ENCODE data around the gene RPL10L. TPM values are rescaled to one million over a fixed set of nuclear protein-coding genes. Genes with fewer than 3 reads are reported as not detected.
A peak's percentile ranks its signal among the peaks of the same experiment; 100 is the strongest.

The RPL10L gene
- total RNA-seq (2021; fragmentation: NEBNext Ultra II Directional; extraction: Animal tissue kit (Norgen Biotek cat#: 25700)) (not detected in 2 replicates), polyA plus RNA-seq (2011; rRNA removed) (not detected in 2 replicates), polyA minus RNA-seq (2011; rRNA and poly(A)+ RNA removed) (not detected in 2 replicates)
- polyA plus RNA-seq (2011; cell fraction: cytosol; rRNA removed): not detected
- polyA plus RNA-seq (2011; cell fraction: nucleus; rRNA removed): not detected
- not detected in 4 replicates for polyA plus RNA-seq (2012, experiment 1 of 2)
- polyA plus RNA-seq (2012, experiment 2 of 2): not detected
- not detected for polyA plus RNA-seq (2013, experiment 1 of 2)
- not detected for polyA plus RNA-seq (2013, experiment 2 of 2)
- not detected for polyA minus RNA-seq (2011; cell fraction: cytosol; rRNA and poly(A)+ RNA removed)
- not detected for polyA minus RNA-seq (2011; cell fraction: nucleus; rRNA and poly(A)+ RNA removed)
- long read RNA-seq, experiment 1: 0 reads
- long read RNA-seq, experiment 2: 0 reads

- H3K23ac ChIP-seq (ENCODE audit: insufficient read length): no peak within 1 kb of the TSS
- ChIA-PET CTCF (ENCODE audit: partially characterized antibody) (interaction anchor here (0.6 to 2.7 kb wide), 26 partner anchors 10 to 994 kb away, joined by 3 to 14 read pairs (median 3); no protein-coding TSS in a partner anchor), POLR2A (ENCODE audit: partially characterized antibody) (no interaction called here)
- no peaks in the 10 kb centered on the region for H3K36me3 ChIP-seq (ENCODE audit: control insufficient read depth in 2 of 4, insufficient read depth in 4 of 4, low read length in 3 of 4)
- no peak within 1 kb of the TSS for H4K5ac ChIP-seq (ENCODE audit: insufficient read length, low read depth, low read length)
- H3K79me1 ChIP-seq (ENCODE audit: low read depth, low read length): no peaks in the 10 kb centered on the region
- no peaks in the 10 kb centered on the region for H4K20me1 ChIP-seq (replicated peaks in 1 of 2; ENCODE audit: control insufficient read depth in 1 of 2, insufficient read depth in 2 of 2, low read length in 2 of 2)
- no peak within 1 kb of the TSS for H2BK12ac ChIP-seq (ENCODE audit: low read depth, low read length)
- H2BK20ac ChIP-seq (ENCODE audit: low read length): no peak within 1 kb of the TSS
- no peaks in the 10 kb centered on the region for H3K79me2 ChIP-seq (ENCODE audit: control insufficient read depth in 1 of 2, insufficient read depth in 2 of 2, low read length in 2 of 2)
- no peak within 1 kb of the TSS for H3K27ac ChIP-seq (ENCODE audit: low read depth, low read length)
- no peak for FAIRE-seq
- H2BK15ac ChIP-seq (ENCODE audit: low read length): no peak within 1 kb of the TSS
- peak; percentile 27 to 82 for DNase-seq (ENCODE audit: low read depth in 1 of 2, low spot score in 2 of 2)
- no peak within 1 kb of the TSS for H2AFZ ChIP-seq (ENCODE audit: low read length)
- no peak within 1 kb of the TSS for H3K4ac ChIP-seq (replicated peaks; ENCODE audit: insufficient read length, low read depth, low read length)
- no peak within 1 kb of the TSS for H2AK5ac ChIP-seq (ENCODE audit: low read depth, low read length)
- no peak within 1 kb of the TSS; the same call in 1 of the 2 replicates for H4K8ac ChIP-seq (ENCODE audit: extremely low read depth, insufficient read depth, low read length)
- peaks cover 0 to 4% of the 10 kb centered on the region in 2 experiments; a peak in 1 of 4 replicates for H3K9me3 ChIP-seq (ENCODE audit: insufficient read depth in 2 of 2, low read depth in 1 of 2, low read length in 1 of 2)
- no peak within 1 kb of the TSS for H3K18ac ChIP-seq (ENCODE audit: extremely low read depth, low read length)
- no peak within 1 kb of the TSS for H3K9ac ChIP-seq (replicated peaks in 1 of 4; ENCODE audit: extremely low read depth in 1 of 4, low read depth in 3 of 4, low read length in 3 of 4)
- TF ChIP-seq POU5F1 (IDR thresholded peaks at IDR 0.05; ENCODE audit: low read depth, low read length): no peak
- peak; percentile 58 to 83 (median 68) for TF ChIP-seq CTCF (IDR thresholded peaks at IDR 0.05; ENCODE audit: control extremely low read depth in 1 of 3, insufficient read depth in 1 of 3, low read depth in 1 of 3, low read length in 3 of 3)
- TF ChIP-seq EZH2 (IDR thresholded peaks at IDR 0.05; ENCODE audit: low read depth, low read length, severe bottlenecking): no peak
- TF ChIP-seq RAD21 (IDR thresholded peaks at IDR 0.05 in 1 of 2, conservative IDR thresholded peaks at IDR 0.05 in 1 of 2; ENCODE audit: low read depth in 2 of 2, low read length in 2 of 2): peak; percentile 38 to 61
- no peak for TF ChIP-seq YY1 (IDR thresholded peaks at IDR 0.05; ENCODE audit: low read depth, low read length)
- no peaks in the 10 kb centered on the region for H3K27me3 ChIP-seq (replicated peaks in 1 of 4; ENCODE audit: control insufficient read depth in 3 of 4, extremely low read depth in 1 of 4, insufficient read depth in 3 of 4, low read length in 3 of 4)
- H3K23me2 ChIP-seq (ENCODE audit: low read depth, low read length): no peaks in the 10 kb centered on the region
- H4K91ac ChIP-seq (replicated peaks; ENCODE audit: insufficient read length, low read length): no peak within 1 kb of the TSS
- WGBS, 2 experiments (ENCODE audit: extremely low coverage in 1 of 2, insufficient coverage in 1 of 2, insufficient read length in 1 of 2, insufficient replicate concordance in 2 of 2, low coverage in 1 of 2, low lambda C conversion rate in 2 of 2, missing lambda C conversion rate in 1 of 2): 93% methylated on average over 36 of the region's 36 CpGs; no CpG with 5 or more reads in 1 of the 2 experiments
- no peak within 1 kb of the TSS for H3K4me3 ChIP-seq (ENCODE audit: extremely low read depth in 1 of 4, insufficient read depth in 2 of 4, low read depth in 3 of 4, low read length in 4 of 4)
- no peak within 1 kb of the TSS for H3K56ac ChIP-seq (replicated peaks; ENCODE audit: insufficient read length, low read depth, low read length)
- no peak within 1 kb of the TSS for H3K14ac ChIP-seq (ENCODE audit: insufficient read length)
- no peak within 1 kb of the TSS for H2BK5ac ChIP-seq (ENCODE audit: low read depth, low read length)
- no peaks in the 10 kb centered on the region for H3K4me1 ChIP-seq (replicated peaks in 1 of 4; ENCODE audit: control insufficient read depth in 3 of 4, insufficient read depth in 4 of 4, low read length in 3 of 4)
- no peak within 1 kb of the TSS for H2BK120ac ChIP-seq (replicated peaks; ENCODE audit: low read depth, low read length)
- no peak within 1 kb of the TSS for H3K4me2 ChIP-seq (ENCODE audit: insufficient read depth in 1 of 2, low read depth in 2 of 2, low read length in 2 of 2)
Observed at GRCh38 chr14:46651526-46652144, at the start of gene RPL10L. RPL10L (minus strand) TSS chr14:46651781; CDS start chr14:46651736, 45 bp downstream.

All from H1 (cell line).